NCI-H1930 (cell line): ENCODE measurements around the gene PGAM2.
A peak's percentile ranks its signal among the peaks of the same experiment; 100 is the strongest.

ENCODE experiments used
- DNase-seq, 2 experiments: peaks; one replicate each; lab custom pipeline; 2025; lab: John Stamatoyannopoulos, UW

PGAM2 gene

GRCh38 chr7:44065431-44066110, at the start of gene PGAM2:
TSS of gene PGAM2 (minus strand) at chr7:44065567. CDS start at chr7:44065529, 38 bp downstream.
- no peak for DNase-seq

GRCh38 chr7:44114586-44115310, 49.4 kb upstream of the PGAM2 start:
- DNase-seq = no peak

GRCh38 chr7:44113764-44114354, 48.5 kb upstream of the PGAM2 start:
- no peak for DNase-seq

GRCh38 chr7:44112997-44113763, 47.8 kb upstream of the PGAM2 start:
- DNase-seq = no peak

GRCh38 chr7:44112231-44112996, 47.0 kb upstream of the PGAM2 start:
- DNase-seq = peak; percentile 9 to 16

GRCh38 chr7:44111761-44112160, 46.4 kb upstream of the PGAM2 start:
- no peak for DNase-seq

- DNase-seq = no peak
These were observed 45.6 kb upstream of the PGAM2 start for GRCh38 chr7:44110719-44111635.

- no peak for DNase-seq
These were observed 44.6 kb upstream of the PGAM2 start for GRCh38 chr7:44109991-44110390.

GRCh38 chr7:44108768-44109750, 43.7 kb upstream of the PGAM2 start:
- no peak for DNase-seq

GRCh38 chr7:44107961-44108767, 42.8 kb upstream of the PGAM2 start:
- DNase-seq = no peak

- DNase-seq = no peak
These were observed 42.0 kb upstream of the PGAM2 start for GRCh38 chr7:44107116-44107960.

GRCh38 chr7:44106311-44107065, 41.1 kb upstream of the PGAM2 start:
- no peak for DNase-seq

- no peak for DNase-seq
These were observed 40.5 kb upstream of the PGAM2 start for GRCh38 chr7:44105832-44106231.

- DNase-seq = no peak
These were observed 39.7 kb upstream of the PGAM2 start for GRCh38 chr7:44104860-44105771.
